HEK293T (cell line): ENCODE results near the gene SESTD1.

Experiments
- ARNT ChIP-seq: fragments of 450-650 bp; IDR thresholded peaks from 2 replicates; pipeline ENCODE4 v1.6.1; 2017; ENCODE audit warnings: mild to moderate bottlenecking
- BHLHE40 ChIP-seq: fragments of 450-650 bp; IDR thresholded peaks from 2 replicates; pipeline ENCODE4 v1.6.1; 2016; ENCODE audit warnings: mild to moderate bottlenecking, moderate library complexity, borderline replicate concordance
- CTBP1 ChIP-seq: fragments of 450-650 bp; IDR thresholded peaks from 2 replicates; pipeline ENCODE4 v1.6.1; 2016; ENCODE audit warnings: borderline replicate concordance
- ELF4 ChIP-seq: fragments of 450-650 bp; IDR thresholded peaks from 2 replicates; pipeline ENCODE4 v1.6.1; 2017; ENCODE audit warnings: antibody characterized with exemption
- FOXA1 ChIP-seq: fragments of 450-650 bp; IDR thresholded peaks from 2 replicates; pipeline ENCODE4 v1.6.1; 2016; ENCODE audit warnings: mild to moderate bottlenecking
- FOXK2 ChIP-seq: fragments of 450-650 bp; IDR thresholded peaks from 2 replicates; pipeline ENCODE4 v1.6.1; 2016; ENCODE audit warnings: mild to moderate bottlenecking
- FOXM1 ChIP-seq: fragments of 450-650 bp; IDR thresholded peaks from 2 replicates; pipeline ENCODE4 v1.6.1; 2017; ENCODE audit warnings: mild to moderate bottlenecking, borderline replicate concordance
- HDGF ChIP-seq: fragments of 450-650 bp; IDR thresholded peaks from 2 replicates; pipeline ENCODE4 v1.6.1; 2017; ENCODE audit warnings: antibody characterized with exemption, borderline replicate concordance
- LEF1 ChIP-seq: fragments of 450-650 bp; IDR thresholded peaks from 2 replicates; pipeline ENCODE4 v1.6.1; 2017; ENCODE audit warnings: mild to moderate bottlenecking, borderline replicate concordance
- NFRKB ChIP-seq: fragments of 450-650 bp; IDR thresholded peaks from 2 replicates; pipeline ENCODE4 v1.6.1; 2016; ENCODE audit warnings: mild to moderate bottlenecking, moderate library complexity
- SP1 ChIP-seq: fragments of 450-650 bp; IDR thresholded peaks from 2 replicates; pipeline ENCODE4 v1.6.1; 2017
- SUZ12 ChIP-seq: fragments of 450-650 bp; IDR thresholded peaks from 2 replicates; pipeline ENCODE4 v1.6.1; 2016; ENCODE audit warnings: mild to moderate bottlenecking
- TARDBP ChIP-seq: fragments of 450-650 bp; IDR thresholded peaks from 2 replicates; pipeline ENCODE4 v1.6.1; 2016
- TF ChIP-seq, protein P1 (sequence below): fragments of 450-650 bp; IDR thresholded peaks from 2 replicates; pipeline ENCODE4 v1.6.1; 2016

DNA sequence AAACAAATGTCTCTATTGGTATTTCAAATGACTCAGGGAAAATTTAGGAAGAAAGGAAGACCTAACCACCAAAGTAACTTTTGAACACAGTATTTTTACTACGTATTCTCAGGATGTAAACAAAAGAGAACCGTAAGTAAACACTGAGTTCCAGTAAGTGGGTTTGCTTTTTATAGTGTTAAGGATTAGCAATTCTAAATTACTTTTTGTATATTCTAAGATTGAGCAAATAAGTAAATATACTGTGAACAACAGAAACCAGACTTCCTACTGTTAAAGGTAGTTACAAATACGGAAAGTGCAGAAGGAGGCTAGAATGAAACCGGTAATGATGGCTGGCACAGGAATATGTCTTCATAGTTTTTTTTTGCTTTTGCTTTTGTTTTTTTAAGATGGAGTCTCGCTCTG lies 31.5 kb downstream of the SESTD1 start:
- TF ChIP-seq HDGF (no peak), SP1 (no peak), FOXM1 (no peak), BHLHE40 (no peak), SUZ12 (no peak), ARNT (no peak), NFRKB (no peak), ELF4 (no peak), CTBP1 (no peak), LEF1 (no peak), TARDBP (no peak), FOXA1 (no peak), FOXK2 (no peak)
- TF ChIP-seq, protein P1, sequence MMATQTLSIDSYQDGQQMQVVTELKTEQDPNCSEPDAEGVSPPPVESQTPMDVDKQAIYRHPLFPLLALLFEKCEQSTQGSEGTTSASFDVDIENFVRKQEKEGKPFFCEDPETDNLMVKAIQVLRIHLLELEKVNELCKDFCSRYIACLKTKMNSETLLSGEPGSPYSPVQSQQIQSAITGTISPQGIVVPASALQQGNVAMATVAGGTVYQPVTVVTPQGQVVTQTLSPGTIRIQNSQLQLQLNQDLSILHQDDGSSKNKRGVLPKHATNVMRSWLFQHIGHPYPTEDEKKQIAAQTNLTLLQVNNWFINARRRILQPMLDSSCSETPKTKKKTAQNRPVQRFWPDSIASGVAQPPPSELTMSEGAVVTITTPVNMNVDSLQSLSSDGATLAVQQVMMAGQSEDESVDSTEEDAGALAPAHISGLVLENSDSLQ: no peak
